ENCODE measurements around the gene NTRK2.

The NTRK2 gene

GRCh38 chr9:84731696-84732095 lies 62.2 kb downstream of the NTRK2 start:
- TF ChIP-seq CTCF (IDR thresholded peaks at IDR 0.05; ENCODE audit: low read depth, low read length), result no peak
- no peak for DNase-seq (ENCODE audit: extremely low read depth, low read depth)

- DNase-seq (ENCODE audit: extremely low read depth, low read depth), result no peak
- no peak for TF ChIP-seq CTCF (IDR thresholded peaks at IDR 0.05; ENCODE audit: low read depth, low read length)
Observed at GRCh38 chr9:84736081-84736480, 66.6 kb downstream of the NTRK2 start.

- TF ChIP-seq CTCF (IDR thresholded peaks at IDR 0.05; ENCODE audit: low read depth, low read length), result no peak
- no peak for DNase-seq (ENCODE audit: extremely low read depth, low read depth)
Observed at GRCh38 chr9:84736536-84736935, 67.0 kb downstream of the NTRK2 start.

GRCh38 chr9:84738353-84738752 lies 68.8 kb downstream of the NTRK2 start:
- DNase-seq (ENCODE audit: extremely low read depth, low read depth), result no peak

GRCh38 chr9:84742261-84742660 lies 72.7 kb downstream of the NTRK2 start:
- no peak for DNase-seq (ENCODE audit: extremely low read depth, low read depth)
- TF ChIP-seq CTCF (IDR thresholded peaks at IDR 0.05; ENCODE audit: low read depth, low read length), result no peak

More at GRCh38 chr9:84738353-84738752, 68.8 kb downstream of the NTRK2 start:
- no peak for TF ChIP-seq CTCF (IDR thresholded peaks at IDR 0.05; ENCODE audit: low read depth, low read length)

GRCh38 chr9:84744195-84744594 lies 74.7 kb downstream of the NTRK2 start:
- no peak for TF ChIP-seq CTCF (IDR thresholded peaks at IDR 0.05; ENCODE audit: low read depth, low read length)

GRCh38 chr9:84744726-84745125 lies 75.2 kb downstream of the NTRK2 start:
- TF ChIP-seq CTCF (IDR thresholded peaks at IDR 0.05; ENCODE audit: low read depth, low read length), result no peak
- DNase-seq (ENCODE audit: extremely low read depth, low read depth), result no peak

More at GRCh38 chr9:84744195-84744594, 74.7 kb downstream of the NTRK2 start:
- no peak for DNase-seq (ENCODE audit: extremely low read depth, low read depth)
